SK-N-SH treated with all-trans-retinoic acid at 6 μM for 48 hours (cell line): ENCODE measurements around the gene SREK1.

Experiments used
- ATAC-seq: fragments of 200-7000 bp; cut with Tn5 transposase; 3 replicates; pipeline ENCODE4 v1.9.1; 2020; ENCODE audit warnings: mild to moderate bottlenecking, moderate library complexity
- CREB5 ChIP-seq: fragments of 250-450 bp; sonication (Bioruptor Pico); IDR thresholded peaks from 2 replicates; pipeline ENCODE4 v1.5.1; 2020; ENCODE audit warnings: low read depth, mild to moderate bottlenecking, moderate library complexity
- CSDC2 ChIP-seq: fragments of 250-450 bp; sonication (Bioruptor Pico); IDR thresholded peaks from 2 replicates; pipeline ENCODE4 v1.5.0; 2020; ENCODE audit warnings: mild to moderate bottlenecking, moderate library complexity
- CSRNP3 ChIP-seq: fragments of 250-450 bp; sonication (Bioruptor Pico); IDR thresholded peaks from 2 replicates; pipeline ENCODE4 v1.5.1; 2021; ENCODE audit warnings: mild to moderate bottlenecking, moderate library complexity
- ESRRG ChIP-seq: fragments of 250-450 bp; sonication (Bioruptor Pico); IDR thresholded peaks from 2 replicates; pipeline ENCODE4 v1.6.1; 2021; ENCODE audit warnings: mild to moderate bottlenecking
- ISL1 ChIP-seq: fragments of 250-450 bp; sonication (Bioruptor Pico); IDR thresholded peaks from 2 replicates; pipeline ENCODE4 v2.1.2; 2022; ENCODE audit warnings: mild to moderate bottlenecking, moderate library complexity
- OSR1 ChIP-seq: fragments of 250-450 bp; sonication (Bioruptor Pico); IDR thresholded peaks from 2 replicates; pipeline ENCODE4 v1.8.0; 2022; ENCODE audit warnings: moderate library complexity, mild to moderate bottlenecking, inconsistent platforms
- PATZ1 ChIP-seq: fragments of 250-450 bp; sonication (Bioruptor Pico); IDR thresholded peaks from 2 replicates; pipeline ENCODE4 v1.8.0; 2020; ENCODE audit warnings: mild to moderate bottlenecking, moderate library complexity, borderline replicate concordance
- POU6F1 ChIP-seq: fragments of 250-450 bp; sonication (Bioruptor Pico); IDR thresholded peaks from 2 replicates; pipeline ENCODE4 v1.8.0; 2021; ENCODE audit warnings: low read depth, mild to moderate bottlenecking, moderate library complexity, borderline replicate concordance
- PPARA ChIP-seq: fragments of 250-450 bp; sonication (Bioruptor Pico); IDR thresholded peaks from 2 replicates; pipeline ENCODE4 v1.5.0; 2020; ENCODE audit warnings: mild to moderate bottlenecking, borderline replicate concordance
- RARB ChIP-seq: fragments of 250-450 bp; sonication (Bioruptor Pico); IDR thresholded peaks from 2 replicates; pipeline ENCODE4 v1.8.0; 2021; ENCODE audit warnings: mild to moderate bottlenecking, moderate library complexity
- SNAI2 ChIP-seq: fragments of 250-450 bp; sonication (Bioruptor Pico); IDR thresholded peaks from 2 replicates; pipeline ENCODE4 v1.5.0; 2020; ENCODE audit warnings: mild to moderate bottlenecking, moderate library complexity
- TCF4 ChIP-seq: fragments of 250-450 bp; sonication (Bioruptor Pico); IDR thresholded peaks from 2 replicates; pipeline ENCODE4 v1.8.0; 2021; ENCODE audit warnings: mild to moderate bottlenecking, moderate library complexity, borderline replicate concordance
- TOX ChIP-seq: fragments of 250-450 bp; sonication (Bioruptor Pico); IDR thresholded peaks from 2 replicates; pipeline ENCODE4 v1.8.0; 2021; ENCODE audit warnings: mild to moderate bottlenecking, moderate library complexity, borderline replicate concordance
- TSHZ2 ChIP-seq: fragments of 250-450 bp; sonication (Bioruptor Pico); IDR thresholded peaks from 2 replicates; pipeline ENCODE4 v1.5.0; 2020; ENCODE audit warnings: mild to moderate bottlenecking, moderate library complexity
- ZC3H10 ChIP-seq: fragments of 250-450 bp; sonication (Bioruptor Pico); IDR thresholded peaks from 2 replicates; pipeline ENCODE4 v1.5.1; 2021; ENCODE audit warnings: mild to moderate bottlenecking, moderate library complexity
- ZFP3 ChIP-seq: fragments of 250-450 bp; sonication (Bioruptor Pico); IDR thresholded peaks from 2 replicates; pipeline ENCODE4 v1.5.0; 2020; ENCODE audit warnings: mild to moderate bottlenecking, moderate library complexity
- ZFP30 ChIP-seq: fragments of 450-650 bp; formaldehyde crosslinking; IDR thresholded peaks from 2 replicates; pipeline ENCODE4 v1.5.0; 2022; ENCODE audit warnings: mild to moderate bottlenecking, moderate library complexity
- ZNF565 ChIP-seq: fragments of 450-650 bp; formaldehyde crosslinking; conservative IDR thresholded peaks from 2 replicates; pipeline ENCODE4 v1.5.0; 2020; ENCODE audit warnings: low read depth, mild to moderate bottlenecking, moderate library complexity
- ZNF8 ChIP-seq: fragments of 450-650 bp; formaldehyde crosslinking; IDR thresholded peaks from 2 replicates; pipeline ENCODE4 v1.5.0; 2020; ENCODE audit warnings: mild to moderate bottlenecking, moderate library complexity

Gene SREK1

GRCh38 chr5:66224274-66224673, 80.2 kb downstream of the SREK1 start (continued):
- TF ChIP-seq CSRNP3 (CRISPR knock-in tag) = no peak
- TF ChIP-seq PATZ1 = no peak
- no peak for TF ChIP-seq ESRRG
- no peak for TF ChIP-seq CREB5 (CRISPR knock-in tag)

- no peak for TF ChIP-seq ESRRG
- TF ChIP-seq SNAI2 = no peak
- no peak for TF ChIP-seq CREB5 (CRISPR knock-in tag)
- no peak for TF ChIP-seq ZFP30 (CRISPR knock-in tag)
- no peak for TF ChIP-seq OSR1 (CRISPR knock-in tag)
- no peak for TF ChIP-seq ZNF8 (CRISPR knock-in tag)
- TF ChIP-seq TSHZ2 (CRISPR knock-in tag) = no peak
- TF ChIP-seq CSDC2 (CRISPR knock-in tag) = no peak
- TF ChIP-seq TCF4 (CRISPR knock-in tag) = no peak
- TF ChIP-seq RARB = no peak
- TF ChIP-seq ZC3H10 (CRISPR knock-in tag) = no peak
- no peak for TF ChIP-seq ZNF565
- no peak for TF ChIP-seq ZFP3 (CRISPR knock-in tag)
- TF ChIP-seq TOX (CRISPR knock-in tag) = no peak
- no peak for TF ChIP-seq PATZ1
- TF ChIP-seq CSRNP3 (CRISPR knock-in tag) = no peak
- TF ChIP-seq POU6F1 = no peak
- TF ChIP-seq PPARA (CRISPR knock-in tag) = no peak
- no peak for TF ChIP-seq ISL1 (CRISPR knock-in tag)
- no peak for ATAC-seq
These were observed 80.9 kb downstream of the SREK1 start for GRCh38 chr5:66224773-66225553.
